ENCODE results near the gene PPP1R9B. TPM values are rescaled to one million over a fixed set of nuclear protein-coding genes. Genes with fewer than 3 reads are reported as not detected.

The PPP1R9B gene
- total RNA-seq, 4 donors from 2014 or later, result 16.6 to 38.0 (median 25.6) TPM

- no peak for TF ChIP-seq CTCF (IDR thresholded peaks at IDR 0.05)
- ATAC-seq (ENCODE audit: low FRiP score) (no peak), DNase-seq (ENCODE audit: low spot score) (no peak)
These were observed 1.4 kb downstream of the PPP1R9B start for GRCh38 chr17:50149091-50149416.

GRCh38 chr17:50148226-50149090 is 2.0 kb downstream of the PPP1R9B start:
- ATAC-seq (ENCODE audit: low FRiP score), result peak; percentile 26
- TF ChIP-seq CTCF (IDR thresholded peaks at IDR 0.05), result no peak
- DNase-seq (ENCODE audit: low spot score), result peak; percentile 65

- ATAC-seq (ENCODE audit: low FRiP score), result no peak
- no peak for DNase-seq (ENCODE audit: low spot score)
- no peak for TF ChIP-seq CTCF (IDR thresholded peaks at IDR 0.05)
These were observed 2.6 kb downstream of the PPP1R9B start for GRCh38 chr17:50147841-50148225.

GRCh38 chr17:50146927-50147665 is 3.4 kb downstream of the PPP1R9B start:
- no peak for TF ChIP-seq CTCF (IDR thresholded peaks at IDR 0.05)
- ATAC-seq (ENCODE audit: low FRiP score), result no peak
- DNase-seq (ENCODE audit: low spot score), result no peak

GRCh38 chr17:50146230-50146926 is 4.1 kb downstream of the PPP1R9B start:
- DNase-seq (ENCODE audit: low spot score), result no peak
- ATAC-seq (ENCODE audit: low FRiP score), result no peak
- no peak for TF ChIP-seq CTCF (IDR thresholded peaks at IDR 0.05)

GRCh38 chr17:50145532-50146229 is 4.8 kb downstream of the PPP1R9B start:
- no peak for ATAC-seq (ENCODE audit: low FRiP score)
- no peak for TF ChIP-seq CTCF (IDR thresholded peaks at IDR 0.05)

More at GRCh38 chr17:50145532-50146229, 4.8 kb downstream of the PPP1R9B start:
- no peak for DNase-seq (ENCODE audit: low spot score)
